Hepatocyte (in vitro differentiated cells): ENCODE measurements around the gene FBXW2. TPM values are rescaled to one million over a fixed set of nuclear protein-coding genes. Genes with fewer than 3 reads are reported as not detected.

ENCODE experiments used
- DNase-seq: peaks from one replicate; pipeline ENCODE4 v3.0.0-alpha.2; 2016; ENCODE audit warnings: low spot score
- H2AFZ ChIP-seq: fragments of 200-600 bp; sonication (generic); 2 replicates; pipeline ENCODE4 v1.6.0; 2016; ENCODE audit warnings: antibody characterized with exemption, mild to moderate bottlenecking
- H3K27ac ChIP-seq: fragments of 200-600 bp; sonication (generic); 2 replicates; pipeline ENCODE4 v1.5.1; 2016; ENCODE audit warnings: mild to moderate bottlenecking
- H3K27me3 ChIP-seq: fragments of 200-600 bp; sonication (generic); 2 replicates; pipeline ENCODE4 v1.6.1; 2016
- H3K36me3 ChIP-seq: fragments of 200-600 bp; sonication (generic); replicated peaks from 2 replicates; pipeline ENCODE4 v1.5.1; 2016; ENCODE audit warnings: low read depth; ENCODE audit not compliant: insufficient read depth
- H3K4me1 ChIP-seq: fragments of 200-600 bp; sonication (generic); 2 replicates; pipeline ENCODE4 v1.5.1; 2016; ENCODE audit warnings: mild to moderate bottlenecking, moderate library complexity; ENCODE audit not compliant: insufficient read depth
- H3K4me2 ChIP-seq: fragments of 200-600 bp; sonication (generic); 2 replicates; pipeline ENCODE4 v1.6.0; 2016
- H3K4me3 ChIP-seq: fragments of 200-600 bp; sonication (generic); 2 replicates; pipeline ENCODE4 v1.5.1; 2016; ENCODE audit warnings: mild to moderate bottlenecking
- H3K79me2 ChIP-seq: fragments of 200-600 bp; sonication (generic); 2 replicates; pipeline ENCODE4 v1.6.0; 2017; ENCODE audit warnings: mild to moderate bottlenecking
- H3K9me2 ChIP-seq: fragments of 200-600 bp; sonication (generic); replicated peaks from 2 replicates; pipeline ENCODE4 v1.6.0; 2017; ENCODE audit warnings: mild to moderate bottlenecking; ENCODE audit not compliant: insufficient read depth
- H3K9me3 ChIP-seq: fragments of 200-600 bp; sonication (generic); 2 replicates; pipeline ENCODE4 v1.5.1; 2016; ENCODE audit warnings: low read depth, mild to moderate bottlenecking
- H4K20me1 ChIP-seq: fragments of 200-600 bp; sonication (generic); 2 replicates; pipeline ENCODE4 v1.6.0; 2016; ENCODE audit warnings: mild to moderate bottlenecking; ENCODE audit not compliant: insufficient read depth, poor library complexity, severe bottlenecking
- EZH2 ChIP-seq: fragments of 200-600 bp; sonication (generic); IDR thresholded peaks from 2 replicates; pipeline ENCODE4 v1.6.1; 2016; ENCODE audit warnings: antibody characterized with exemption, mild to moderate bottlenecking, borderline replicate concordance
- EZH2phosphoT487 ChIP-seq: fragments of 200-600 bp; sonication (generic); IDR thresholded peaks from one replicate; pipeline ENCODE4 v1.6.1; 2018; ENCODE audit warnings: antibody characterized with exemption, mild to moderate bottlenecking, low read depth, moderate library complexity; ENCODE audit not compliant: unreplicated experiment, severe bottlenecking
- WGBS: methylation state at CpG from one replicate; pipeline ENCODE4 v1.1.6; 2016; ENCODE audit warnings: low lambda C conversion rate; ENCODE audit errors: missing lambda C conversion rate; 5-methylcytosine and 5-hydroxymethylcytosine counted together
- polyA plus RNA-seq: library from polyadenylated mRNA; unstranded; fragments of >200 nt; fragmentation: Nextera tagmentation; extraction: Ambion mirVana; gene quantifications from 2 replicates; pipeline ENCODE4 v1.2.1, GENCODE V29; 2016
- total RNA-seq: library from RNA; depleted of rRNA; stranded (reverse); fragments of >200 nt; gene quantifications from 2 replicates; pipeline ENCODE4 v1.2.3, GENCODE V29; 2014
- TF ChIP-seq, protein P1 (sequence below): fragments of 200-600 bp; sonication (generic); IDR thresholded peaks from 2 replicates; pipeline ENCODE4 v1.5.1; 2016; ENCODE audit warnings: antibody characterized with exemption, mild to moderate bottlenecking; ENCODE audit not compliant: poor library complexity

FBXW2 gene
- total and polyA plus RNA-seq, 2 experiments from 2014 or later, result 34.6 to 52.0 TPM

DNA sequence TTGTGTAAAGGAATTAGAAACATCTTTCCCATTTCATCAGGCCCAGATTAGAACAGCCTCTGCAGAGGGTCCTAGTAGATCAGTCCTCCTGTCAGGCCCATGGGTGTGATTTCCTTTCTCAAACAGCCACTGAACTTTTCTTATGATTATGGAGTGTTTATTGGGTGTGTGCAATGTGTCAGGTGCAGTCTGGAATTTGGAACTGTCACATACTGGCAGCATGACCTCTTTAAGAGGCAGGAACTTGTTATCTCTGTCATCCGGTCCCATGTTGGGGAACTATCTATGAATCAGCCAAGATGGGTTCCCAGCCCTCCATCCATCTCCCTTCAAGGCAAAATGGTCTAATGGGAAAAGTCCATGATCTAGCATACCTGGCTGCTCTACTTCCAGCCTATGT, 67.3 kb downstream of the FBXW2 start:
- H2AFZ ChIP-seq, result no peak overlapping the region
- no peak for DNase-seq
- no peak overlapping the region for H3K27ac ChIP-seq
- H3K79me2 ChIP-seq, result no peaks in the 10 kb centered on the region
- H3K27me3 ChIP-seq, result no peaks in the 10 kb centered on the region
- H3K4me3 ChIP-seq, result no peak overlapping the region
- H4K20me1 ChIP-seq, result no peaks in the 10 kb centered on the region
- no peaks in the 10 kb centered on the region for H3K9me2 ChIP-seq
- no peak for TF ChIP-seq EZH2
- H3K36me3 ChIP-seq, result no peaks in the 10 kb centered on the region
- H3K9me3 ChIP-seq, result no peaks in the 10 kb centered on the region
- no peak overlapping the region for H3K4me2 ChIP-seq
- WGBS, result 63% methylated on average over 1 of the region's 1 CpG
- H3K4me1 ChIP-seq, result peaks cover 7% of the 10 kb centered on the region

GRCh38 chr9:120724757-120725400, 68.3 kb downstream of the FBXW2 start:
- TF ChIP-seq EZH2, result no peak
- TF ChIP-seq, protein P1, sequence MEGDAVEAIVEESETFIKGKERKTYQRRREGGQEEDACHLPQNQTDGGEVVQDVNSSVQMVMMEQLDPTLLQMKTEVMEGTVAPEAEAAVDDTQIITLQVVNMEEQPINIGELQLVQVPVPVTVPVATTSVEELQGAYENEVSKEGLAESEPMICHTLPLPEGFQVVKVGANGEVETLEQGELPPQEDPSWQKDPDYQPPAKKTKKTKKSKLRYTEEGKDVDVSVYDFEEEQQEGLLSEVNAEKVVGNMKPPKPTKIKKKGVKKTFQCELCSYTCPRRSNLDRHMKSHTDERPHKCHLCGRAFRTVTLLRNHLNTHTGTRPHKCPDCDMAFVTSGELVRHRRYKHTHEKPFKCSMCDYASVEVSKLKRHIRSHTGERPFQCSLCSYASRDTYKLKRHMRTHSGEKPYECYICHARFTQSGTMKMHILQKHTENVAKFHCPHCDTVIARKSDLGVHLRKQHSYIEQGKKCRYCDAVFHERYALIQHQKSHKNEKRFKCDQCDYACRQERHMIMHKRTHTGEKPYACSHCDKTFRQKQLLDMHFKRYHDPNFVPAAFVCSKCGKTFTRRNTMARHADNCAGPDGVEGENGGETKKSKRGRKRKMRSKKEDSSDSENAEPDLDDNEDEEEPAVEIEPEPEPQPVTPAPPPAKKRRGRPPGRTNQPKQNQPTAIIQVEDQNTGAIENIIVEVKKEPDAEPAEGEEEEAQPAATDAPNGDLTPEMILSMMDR, result no peak
- no peak for TF ChIP-seq EZH2phosphoT487
- no peaks in the 10 kb centered on the region for H3K79me2 ChIP-seq
- peaks cover 1% of the 10 kb centered on the region for H3K4me1 ChIP-seq
- H3K36me3 ChIP-seq, result no peaks in the 10 kb centered on the region
- H4K20me1 ChIP-seq, result no peaks in the 10 kb centered on the region
- no peak overlapping the region for H3K4me2 ChIP-seq
- 94% methylated on average over 1 of the region's 1 CpG for WGBS
- H3K9me3 ChIP-seq, result no peaks in the 10 kb centered on the region
- DNase-seq, result no peak
- no peak overlapping the region for H3K27ac ChIP-seq
- no peaks in the 10 kb centered on the region for H3K27me3 ChIP-seq
- no peak overlapping the region for H3K4me3 ChIP-seq
- H3K9me2 ChIP-seq, result no peaks in the 10 kb centered on the region
- H2AFZ ChIP-seq, result no peak overlapping the region

GRCh38 chr9:120723565-120723964, 69.7 kb downstream of the FBXW2 start:
- Histone ChIP-seq H3K9me2 (no peaks in the 10 kb centered on the region), H3K4me2 (no peak overlapping the region), H4K20me1 (no peaks in the 10 kb centered on the region), H3K27ac (no peak overlapping the region), H3K27me3 (no peaks in the 10 kb centered on the region), H3K36me3 (no peaks in the 10 kb centered on the region), H3K4me1 (no peaks in the 10 kb centered on the region), H2AFZ (no peak overlapping the region), H3K9me3 (no peaks in the 10 kb centered on the region), H3K79me2 (no peaks in the 10 kb centered on the region), H3K4me3 (no peak overlapping the region)
- no peak for DNase-seq
- 88% methylated on average over 3 of the region's 3 CpGs for WGBS
- TF ChIP-seq, protein P1, result no peak
- TF ChIP-seq EZH2phosphoT487 (no peak), EZH2 (no peak)

DNA sequence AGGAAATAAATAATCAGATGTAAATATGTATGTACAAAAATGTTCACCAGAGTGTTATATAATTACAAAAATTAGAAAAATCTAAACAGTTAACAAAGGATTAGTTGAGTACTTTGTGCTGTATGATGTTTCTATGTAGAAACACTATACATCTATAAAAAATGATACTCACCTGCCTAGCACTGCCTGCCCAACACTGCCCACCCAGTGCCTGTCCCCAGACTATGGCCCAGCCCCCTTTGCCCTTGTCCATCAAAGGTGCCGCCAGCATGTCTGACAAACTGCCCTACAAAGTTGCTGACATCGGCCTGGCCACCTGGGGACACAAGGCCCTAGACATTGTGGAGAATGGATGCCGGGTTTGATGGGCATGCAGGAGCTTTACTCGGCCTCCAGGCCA, 72.8 kb downstream of the FBXW2 start:
- Histone ChIP-seq H3K4me1 (no peaks in the 10 kb centered on the region), H4K20me1 (no peaks in the 10 kb centered on the region), H3K79me2 (no peaks in the 10 kb centered on the region), H3K4me2 (no peak overlapping the region), H3K36me3 (no peaks in the 10 kb centered on the region), H3K9me2 (no peaks in the 10 kb centered on the region), H3K9me3 (no peaks in the 10 kb centered on the region), H2AFZ (no peak overlapping the region), H3K27ac (no peak overlapping the region), H3K27me3 (no peaks in the 10 kb centered on the region), H3K4me3 (no peak overlapping the region)
- WGBS, result 95% methylated on average over 4 of the region's 4 CpGs
- TF ChIP-seq EZH2, result no peak
- TF ChIP-seq EZH2phosphoT487, result no peak
- TF ChIP-seq, protein P1, result no peak
- no peak for DNase-seq
